ENCODE data around the gene ADGRA3. TPM values are rescaled to one million over a fixed set of nuclear protein-coding genes. Genes with fewer than 3 reads are reported as not detected.

The ADGRA3 gene
- total and polyA plus RNA-seq, 2 of the 13 experiments (the other 11 are each of a cell fraction or from before 2014, with no cell fraction given): 32.2 to 40.8 TPM

GRCh38 chr4:22531311-22532019 lies 15.6 kb upstream of the ADGRA3 start:
- ChIA-PET POLR2A (no interaction called here), CTCF (ENCODE audit: low intra/inter-chr PET ratio, low total read pairs) (no interaction called here)
- Histone ChIP-seq H3K4me2 (ENCODE audit: low read depth, low read length) (no peak overlapping the region), H3K9ac (ENCODE audit: insufficient read depth, low read depth, low read length) (no peak overlapping the region), H3K4me1 (ENCODE audit: insufficient read depth, low read length) (no peaks in the 10 kb centered on the region), H3K79me2 (ENCODE audit: insufficient read depth, low read length) (no peaks in the 10 kb centered on the region), H3K36me3 (replicated peaks in 1 of 2; ENCODE audit: control insufficient read depth in 1 of 2, insufficient read depth in 2 of 2, low read length in 2 of 2) (no peaks in the 10 kb centered on the region), H3K27ac (ENCODE audit: extremely low read length, insufficient read depth, low read length) (no peak overlapping the region), H2AFZ (ENCODE audit: low read length) (no peak overlapping the region), H3K9me3 (ENCODE audit: low read length) (peaks cover 39% of the 10 kb centered on the region), H3K27me3 (ENCODE audit: control insufficient read depth in 1 of 2, insufficient read depth in 2 of 2, low read length in 2 of 2) (no peaks in the 10 kb centered on the region), H4K20me1 (ENCODE audit: insufficient read depth, low read length) (no peaks in the 10 kb centered on the region), H3K4me3 (replicated peaks in 1 of 3; ENCODE audit: insufficient read depth in 1 of 3, low read depth in 2 of 3, low read length in 3 of 3) (no peak overlapping the region)
- DNase-seq (ENCODE audit: low spot score) (no peak), FAIRE-seq (no peak), ATAC-seq (no peak)
- 59% methylated on average over 4 of the region's 4 CpGs for WGBS (ENCODE audit: low lambda C conversion rate)
- TF ChIP-seq ZNF513 (CRISPR knock-in tag; conservative IDR thresholded peaks at IDR 0.05): no peak
- no peak for TF ChIP-seq ZNF781 (CRISPR knock-in tag; IDR thresholded peaks at IDR 0.05; ENCODE audit: borderline replicate concordance, not compliant biosample characterization)
- intact Hi-C loops (cut with micrococcal nuclease; ENCODE audit: unreplicated experiment): no loop called here
- no TSS peak for BruUV-seq (replicated peaks)
- in situ Hi-C loops (cut with HindIII; ENCODE audit: extremely low pct_ligation_motif_present, low pct_unique_long_range_greater_than_20kb): no loop called here

- DNase-seq (ENCODE audit: low spot score): no peak
- ATAC-seq: no peak
- no peak overlapping the region for H2AFZ ChIP-seq (ENCODE audit: low read length)
- H3K27me3 ChIP-seq (ENCODE audit: control insufficient read depth in 1 of 2, insufficient read depth in 2 of 2, low read length in 2 of 2): no peaks in the 10 kb centered on the region
- H3K9me3 ChIP-seq (ENCODE audit: low read length): no peaks in the 10 kb centered on the region
- BruUV-seq (replicated peaks): no TSS peak
- WGBS (ENCODE audit: low lambda C conversion rate): 13% methylated on average over 3 of the region's 3 CpGs
- no peak for TF ChIP-seq DZIP1 (CRISPR knock-in tag; IDR thresholded peaks at IDR 0.05)
- H3K4me3 ChIP-seq (replicated peaks in 1 of 3; ENCODE audit: insufficient read depth in 1 of 3, low read depth in 2 of 3, low read length in 3 of 3): no peak overlapping the region
- CTCF ChIA-PET (ENCODE audit: low intra/inter-chr PET ratio, low total read pairs): no interaction called here
- no peaks in the 10 kb centered on the region for H3K79me2 ChIP-seq (ENCODE audit: insufficient read depth, low read length)
- POLR2A ChIA-PET: no interaction called here
- H3K4me1 ChIP-seq (ENCODE audit: insufficient read depth, low read length): no peaks in the 10 kb centered on the region
- H3K36me3 ChIP-seq (replicated peaks in 1 of 2; ENCODE audit: control insufficient read depth in 1 of 2, insufficient read depth in 2 of 2, low read length in 2 of 2): no peaks in the 10 kb centered on the region
- H3K9ac ChIP-seq (ENCODE audit: insufficient read depth, low read depth, low read length): no peak overlapping the region
- H3K27ac ChIP-seq (ENCODE audit: extremely low read length, insufficient read depth, low read length): no peak overlapping the region
- intact Hi-C loops (cut with micrococcal nuclease; ENCODE audit: unreplicated experiment): no loop called here
- FAIRE-seq: no peak
- no peak overlapping the region for H3K4me2 ChIP-seq (ENCODE audit: low read depth, low read length)
- H4K20me1 ChIP-seq (ENCODE audit: insufficient read depth, low read length): no peaks in the 10 kb centered on the region
- in situ Hi-C loops (cut with HindIII; ENCODE audit: extremely low pct_ligation_motif_present, low pct_unique_long_range_greater_than_20kb): no loop called here
Observed at GRCh38 chr4:22524895-22525294, 9.0 kb upstream of the ADGRA3 start.
